RWPE1 (cell line): ENCODE results near the gene TMEM132C.

ENCODE experiments used
- CTCF ChIA-PET: fragments of 350-600 bp; sonication (Branson Sonifier 250); formaldehyde crosslinking; extraction: SDS; loops from one replicate; lab custom pipeline; 2021; lab: Yijun Ruan, JAX
- POLR2A ChIA-PET: fragments of 400-600 bp; formaldehyde crosslinking; extraction: SDS; loops from one replicate; lab custom pipeline; 2020; ENCODE audit warnings: antibody characterized with exemption; ENCODE audit not compliant: low non-redundant PET; lab: Yijun Ruan, JAX
- DNase-seq: peaks from one replicate; pipeline ENCODE4 v3.0.0; 2012; ENCODE audit warnings: low spot score
- H3K27ac ChIP-seq: fragments of 450-650 bp; 2 replicates; pipeline ENCODE4 v1.5.1; 2017
- TF ChIP-seq, protein P1 (sequence below): fragments of 450-650 bp; conservative IDR thresholded peaks from 2 replicates; pipeline ENCODE4 v1.5.1; 2017; ENCODE audit warnings: low read depth, mild to moderate bottlenecking

Gene TMEM132C

GRCh38 chr12:128548949-128549348 lies 282.0 kb downstream of the TMEM132C start:
- DNase-seq, result no peak
- no peak overlapping the region for H3K27ac ChIP-seq
- ChIA-PET POLR2A (no interaction called here), CTCF (no interaction called here)
- TF ChIP-seq, protein P1, sequence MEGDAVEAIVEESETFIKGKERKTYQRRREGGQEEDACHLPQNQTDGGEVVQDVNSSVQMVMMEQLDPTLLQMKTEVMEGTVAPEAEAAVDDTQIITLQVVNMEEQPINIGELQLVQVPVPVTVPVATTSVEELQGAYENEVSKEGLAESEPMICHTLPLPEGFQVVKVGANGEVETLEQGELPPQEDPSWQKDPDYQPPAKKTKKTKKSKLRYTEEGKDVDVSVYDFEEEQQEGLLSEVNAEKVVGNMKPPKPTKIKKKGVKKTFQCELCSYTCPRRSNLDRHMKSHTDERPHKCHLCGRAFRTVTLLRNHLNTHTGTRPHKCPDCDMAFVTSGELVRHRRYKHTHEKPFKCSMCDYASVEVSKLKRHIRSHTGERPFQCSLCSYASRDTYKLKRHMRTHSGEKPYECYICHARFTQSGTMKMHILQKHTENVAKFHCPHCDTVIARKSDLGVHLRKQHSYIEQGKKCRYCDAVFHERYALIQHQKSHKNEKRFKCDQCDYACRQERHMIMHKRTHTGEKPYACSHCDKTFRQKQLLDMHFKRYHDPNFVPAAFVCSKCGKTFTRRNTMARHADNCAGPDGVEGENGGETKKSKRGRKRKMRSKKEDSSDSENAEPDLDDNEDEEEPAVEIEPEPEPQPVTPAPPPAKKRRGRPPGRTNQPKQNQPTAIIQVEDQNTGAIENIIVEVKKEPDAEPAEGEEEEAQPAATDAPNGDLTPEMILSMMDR, result no peak

GRCh38 chr12:128549601-128550218 lies 282.7 kb downstream of the TMEM132C start:
- H3K27ac ChIP-seq, result no peak overlapping the region
- TF ChIP-seq, protein P1, result no peak
- no peak for DNase-seq
- ChIA-PET POLR2A (no interaction called here), CTCF (no interaction called here)

DNA sequence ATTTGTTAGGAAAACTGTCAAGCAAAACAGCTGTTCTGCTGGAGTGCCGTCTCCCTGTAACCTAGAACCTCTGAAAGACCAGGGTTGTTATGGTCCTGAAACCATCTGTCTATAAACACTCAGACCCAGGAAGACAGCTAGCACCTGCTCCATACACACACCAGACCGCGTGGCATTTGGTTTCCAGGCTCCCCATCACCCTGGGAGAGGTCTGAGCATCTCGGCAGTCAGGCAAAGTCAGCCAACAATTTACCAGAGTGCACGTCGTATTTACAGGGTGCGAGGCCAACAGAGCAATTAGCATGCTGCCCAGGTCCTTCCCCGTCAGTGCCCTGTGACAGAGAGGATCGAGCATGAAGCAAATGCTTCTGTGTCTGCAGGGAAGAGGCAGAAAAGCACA lies 284.3 kb downstream of the TMEM132C start:
- ChIA-PET CTCF (interaction anchor here (0.6 kb wide), 2 partner anchors 1264 to 1751 kb away, joined by 4 to 5 read pairs; no protein-coding TSS in a partner anchor), POLR2A (no interaction called here)
- no peak overlapping the region for H3K27ac ChIP-seq
- TF ChIP-seq, protein P1, result no peak
- DNase-seq, result no peak

DNA sequence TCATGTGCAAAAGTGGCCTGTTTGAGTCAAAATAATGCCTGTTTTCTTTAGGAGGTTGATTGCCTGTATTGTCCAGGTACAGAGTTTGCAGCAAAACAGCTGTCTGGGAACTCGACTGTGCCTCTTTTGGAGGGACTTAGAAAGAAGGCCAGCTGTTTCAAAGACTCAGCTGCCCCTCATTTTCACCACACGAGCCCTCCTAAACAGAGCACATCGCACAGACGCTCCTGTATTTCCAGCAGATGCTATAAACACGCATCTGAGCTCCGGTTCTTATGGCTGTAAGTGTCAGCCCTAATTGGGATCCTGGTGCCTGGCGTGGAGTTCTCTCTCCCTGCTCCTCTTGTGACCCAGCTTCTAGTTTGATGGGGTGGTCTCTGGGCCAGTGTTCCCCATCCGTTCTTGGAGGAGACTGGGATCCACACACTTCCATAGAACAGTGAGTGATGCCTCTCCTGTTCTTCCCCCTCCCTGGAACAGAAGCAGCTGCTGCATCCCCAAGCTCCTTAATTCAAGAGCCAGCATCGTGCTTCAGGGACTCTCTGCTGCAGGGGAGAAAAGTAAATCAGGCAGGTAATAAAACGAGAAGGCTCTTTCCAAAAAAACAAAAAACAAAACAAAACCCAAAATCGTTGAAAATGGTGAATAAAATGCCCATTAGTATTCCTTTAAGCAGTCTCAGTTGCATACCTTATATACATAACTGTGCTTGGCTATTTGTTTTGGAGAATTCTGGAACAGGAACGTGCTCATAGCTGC lies 287.8 kb downstream of the TMEM132C start:
- POLR2A ChIA-PET, result no interaction called here
- CTCF ChIA-PET, result interaction anchor here (0.7 kb wide), 2 partner anchors 52 to 912 kb away, joined by 4 read pairs; no protein-coding TSS in a partner anchor

GRCh38 chr12:128557231-128557630 lies 290.3 kb downstream of the TMEM132C start:
- DNase-seq, result no peak
- CTCF ChIA-PET, result no interaction called here
- TF ChIP-seq, protein P1, result no peak
- POLR2A ChIA-PET, result no interaction called here
- H3K27ac ChIP-seq, result no peak overlapping the region

More for the DNA sequence above, 287.8 kb downstream of the TMEM132C start:
- TF ChIP-seq, protein P1, result no peak
- no peak for DNase-seq
- no peak overlapping the region for H3K27ac ChIP-seq

GRCh38 chr12:128564956-128565355 lies 298.0 kb downstream of the TMEM132C start:
- no peak overlapping the region for H3K27ac ChIP-seq
- DNase-seq, result no peak
- TF ChIP-seq, protein P1, result no peak
- ChIA-PET CTCF (no interaction called here), POLR2A (no interaction called here)
